K562 (cell line): Measurements from ENCODE around the gene SPATA3. TPM values are rescaled to one million over a fixed set of nuclear protein-coding genes. Genes with fewer than 3 reads are reported as not detected.

Experiments used
- ATAC-seq: fragments of 200-7000 bp; cut with Tn5 transposase; 3 replicates; pipeline ENCODE4 v1.9.1; 2020; ENCODE audit warnings: moderate library complexity
- BruUV-seq: library from RNA; stranded (reverse); fragments of 400-500 nt; replicated peaks from 2 replicates; lab custom pipeline; 2021; lab: Mats Ljungman, UMichigan
- CTCF ChIA-PET: fragments of 300-600 bp; formaldehyde crosslinking; extraction: SDS; loops from one replicate; lab custom pipeline; 2021; ENCODE audit warnings: low intra/inter-chr PET ratio; lab: Yijun Ruan, JAX
- POLR2A ChIA-PET: fragments of 300-600, 350-650 bp; sonication (Branson Sonifier 250); formaldehyde crosslinking; extraction: SDS; loops from one replicate; lab custom pipeline; 2021; ENCODE audit warnings: antibody characterized with exemption, inconsistent platforms; lab: Yijun Ruan, JAX
- DNase-seq, 4 experiments: peaks; one replicate each; pipeline versions ENCODE4 v3.0.0 to v3.0.0-alpha.2; 2011 to 2018; ENCODE audit warnings: low spot score in 3 of 4, mixed read lengths in 3 of 4; ENCODE audit errors: extremely low read depth in 1 of 4
- FAIRE-seq: peaks from 2 replicates; lab custom pipeline; 2011; peaks lifted over from hg19 to GRCh38; lab: Jason Lieb, UNC
- H2AFZ ChIP-seq: 2 replicates; pipeline ENCODE4 v1.6.0; 2011; ENCODE audit warnings: low read depth, low read length, control low read depth, inconsistent platforms
- H3K27ac ChIP-seq: fragments of 200-600 bp; 3 replicates; pipeline ENCODE4 v1.8.0; 2011; ENCODE audit warnings: low read depth, mild to moderate bottlenecking, control low read depth, inconsistent platforms, low read length, moderate library complexity, mixed read lengths; ENCODE audit errors: extremely low read depth
- H3K27me3 ChIP-seq, 2 experiments: fragments of 300-600 bp in 1 of 2; 2 replicates in 1 of 2; 3 replicates in 1 of 2; pipeline versions ENCODE4 v1.6.0 to v1.8.0; 2011; ENCODE audit warnings: inconsistent platforms in 2 of 2, low read length in 2 of 2, mild to moderate bottlenecking in 1 of 2, mixed read lengths in 1 of 2, moderate library complexity in 1 of 2; ENCODE audit not compliant: control insufficient read depth in 2 of 2, insufficient read depth in 2 of 2
- H3K36me3 ChIP-seq: fragments of 300-600 bp; 3 replicates; pipeline ENCODE4 v1.8.0; 2011; ENCODE audit warnings: mild to moderate bottlenecking, low read length, inconsistent platforms; ENCODE audit not compliant: control insufficient read depth, insufficient read depth
- H3K4me1 ChIP-seq, 2 experiments: fragments of 200-600 bp in 1 of 2; replicated peaks in 1 of 2; 2 replicates in 1 of 2; 3 replicates in 1 of 2; pipeline versions ENCODE4 v1.5.1 to v1.8.0; 2011; ENCODE audit warnings: inconsistent platforms in 2 of 2, low read length in 2 of 2, mild to moderate bottlenecking in 1 of 2, mixed read lengths in 1 of 2, moderate library complexity in 1 of 2; ENCODE audit not compliant: control insufficient read depth in 2 of 2, insufficient read depth in 2 of 2
- H3K4me2 ChIP-seq: 2 replicates; pipeline ENCODE4 v1.6.1; 2011; ENCODE audit warnings: low read length, control low read depth, inconsistent platforms, mixed read lengths; ENCODE audit not compliant: insufficient read depth
- H3K4me3 ChIP-seq: fragments of 200-600 bp; sonication (generic), shearing (Covaris generic); 2 replicates; pipeline ENCODE4 v1.5.1; 2016; ENCODE audit warnings: control low read depth, inconsistent platforms
- H3K79me2 ChIP-seq: fragments of 200-600 bp; 3 replicates; pipeline ENCODE4 v1.8.0; 2011; ENCODE audit warnings: low read length, inconsistent platforms; ENCODE audit not compliant: control insufficient read depth, insufficient read depth
- H3K9ac ChIP-seq, 2 experiments: 2 replicates each; pipeline versions ENCODE4 v1.6.0 to v1.6.1; 2011; ENCODE audit warnings: low read depth in 2 of 2, low read length in 2 of 2, control low read depth in 1 of 2, inconsistent platforms in 1 of 2, mild to moderate bottlenecking in 1 of 2, mixed read lengths in 1 of 2; ENCODE audit not compliant: insufficient read depth in 1 of 2
- H3K9me1 ChIP-seq: one replicate; pipeline ENCODE4 v1.6.0; 2011; ENCODE audit warnings: inconsistent platforms, mild to moderate bottlenecking, low read length, moderate library complexity; ENCODE audit not compliant: control insufficient read depth, insufficient read depth
- H3K9me3 ChIP-seq: replicated peaks from 2 replicates; pipeline ENCODE4 v1.5.1; 2011; ENCODE audit warnings: low read depth, low read length, inconsistent platforms; ENCODE audit not compliant: control insufficient read depth, insufficient read depth
- H4K20me1 ChIP-seq: replicated peaks from 2 replicates; pipeline ENCODE4 v1.6.1; 2011; ENCODE audit warnings: low read length, inconsistent platforms, mixed read lengths; ENCODE audit not compliant: control insufficient read depth, insufficient read depth
- CC2D1A ChIP-seq: fragments of 450-650 bp; IDR thresholded peaks from 2 replicates; pipeline ENCODE4 v1.6.1; 2017; ENCODE audit warnings: mild to moderate bottlenecking
- FOS ChIP-seq: IDR thresholded peaks from 3 replicates; pipeline ENCODE4 v1.6.1; 2011; ENCODE audit not compliant: insufficient read length; ENCODE audit errors: extremely low read depth
- GABPA ChIP-seq: fragments of 200-800 bp; sonication (Bioruptor generic); conservative IDR thresholded peaks from 2 replicates; pipeline ENCODE4 v1.6.1; 2016; ENCODE audit warnings: low read depth, missing genetic modification characterization, missing compliant biosample characterization
- HOMEZ ChIP-seq: fragments of 250-450 bp; sonication (Bioruptor Pico); IDR thresholded peaks from 2 replicates; pipeline ENCODE4 v1.4.0; 2020; ENCODE audit warnings: mild to moderate bottlenecking, moderate library complexity
- L3MBTL2 ChIP-seq: fragments of 450-650 bp; IDR thresholded peaks from 2 replicates; pipeline ENCODE4 v1.6.1; 2016; ENCODE audit warnings: mild to moderate bottlenecking, moderate library complexity
- LEF1 ChIP-seq: fragments of 450-650 bp; IDR thresholded peaks from 2 replicates; pipeline ENCODE4 v1.6.1; 2016; ENCODE audit warnings: mild to moderate bottlenecking
- PHB2 ChIP-seq: fragments of 450-650 bp; IDR thresholded peaks from 2 replicates; pipeline ENCODE4 v1.6.1; 2017; ENCODE audit warnings: low read depth
- POU5F1 ChIP-seq: fragments of 150-350 bp; IDR thresholded peaks from 2 replicates; pipeline ENCODE4 v1.6.1; 2014; ENCODE audit warnings: borderline replicate concordance, low read length, low read depth, mild to moderate bottlenecking; ENCODE audit not compliant: partially characterized antibody
- RUNX1 ChIP-seq: sonication (generic); IDR thresholded peaks from 2 replicates; pipeline ENCODE4 v1.6.1; 2016; ENCODE audit warnings: antibody characterized with exemption, low read depth
- ZBTB5 ChIP-seq: fragments of 450-650 bp; IDR thresholded peaks from 2 replicates; pipeline ENCODE4 v1.6.1; 2017; ENCODE audit warnings: antibody characterized with exemption
- ZSCAN32 ChIP-seq: fragments of 450-650 bp; formaldehyde crosslinking; IDR thresholded peaks from 2 replicates; pipeline ENCODE4 v1.4.0; 2020; ENCODE audit warnings: mild to moderate bottlenecking, moderate library complexity
- WGBS: fragments of 100-300 bp; shearing (Covaris generic); methylation state at CpG from one replicate; pipeline ENCODE4 v1.1.6; 2016; ENCODE audit warnings: low coverage, mixed read lengths; ENCODE audit not compliant: insufficient coverage; ENCODE audit errors: missing lambda C conversion rate; 5-methylcytosine and 5-hydroxymethylcytosine counted together
- in situ Hi-C: fragments of 300-500 bp; cut with MboI; formaldehyde crosslinking; loops from 4 replicates; pipeline ENCODE4 v1.15.0; 2018; ENCODE audit warnings: inconsistent platforms, mixed read lengths
- intact Hi-C: fragments of 100-400 bp; cut with micrococcal nuclease; formaldehyde crosslinking; loops from 2 replicates; pipeline ENCODE4 v1.14.2; 2022
- polyA plus RNA-seq, 8 experiments: library from polyadenylated mRNA; depleted of rRNA in 4 of 8; stranded (reverse) in 5 of 8; unstranded in 3 of 8; fragments of >200 nt; fragmentation: Nextera tagmentation in 2 of 8; fragmentation: Illumina TruSeq in 1 of 8; extraction: Ambion mirVana in 2 of 8; extraction: Trizol in 1 of 8; gene quantifications; 2 replicates each; pipeline versions ENCODE4 v1.2.1 to v1.2.3, GENCODE V29; 2011 to 2014; ENCODE audit warnings: inconsistent platforms in 1 of 8, missing spikeins in 1 of 8
- total RNA-seq, 7 experiments: library from RNA; depleted of rRNA in 6 of 7; stranded (reverse); fragments of >200 nt in 6 of 7; fragmentation: Illumina TruSeq in 2 of 7; extraction: Trizol in 2 of 7; gene quantifications; 2 replicates each; pipeline versions ENCODE4 v1.2.1 to v1.2.3, GENCODE V29; 2011 to 2021; ENCODE audit warnings: low replicate concordance in 1 of 7

Gene SPATA3
- total and polyA plus RNA-seq, 9 of the 15 experiments (the other 6 are each of a cell fraction or from before 2014, with no cell fraction given), result not detected

GRCh38 chr2:230998882-230999281 lies 3.0 kb downstream of the SPATA3 start (continued):
- TF ChIP-seq ZBTB5 (no peak), FOS (no peak), RUNX1 (no peak), L3MBTL2 (no peak), HOMEZ (CRISPR knock-in tag) (no peak), GABPA (no peak), CC2D1A (no peak), PHB2 (no peak), LEF1 (no peak), ZSCAN32 (CRISPR knock-in tag) (no peak)

GRCh38 chr2:230999477-230999876 lies 3.6 kb downstream of the SPATA3 start:
- in situ Hi-C loops, result no loop called here
- TF ChIP-seq POU5F1, result no peak

More at GRCh38 chr2:230999477-230999876, 3.6 kb downstream of the SPATA3 start:
- Histone ChIP-seq H3K36me3 (no peaks in the 10 kb centered on the region), H4K20me1 (no peaks in the 10 kb centered on the region), H3K9me1 (no peaks in the 10 kb centered on the region), H3K4me2 (no peak overlapping the region), H3K4me3 (no peak overlapping the region), H3K27me3 (peaks cover 10 to 47% of the 10 kb centered on the region in 2 experiments; a peak in 3 of 5 replicates), H3K9me3 (no peaks in the 10 kb centered on the region), H2AFZ (no peak overlapping the region), H3K27ac (no peak overlapping the region), H3K79me2 (no peaks in the 10 kb centered on the region), H3K9ac (no peak overlapping the region), H3K4me1 (no peaks in the 10 kb centered on the region)
- ChIA-PET POLR2A (no interaction called here), CTCF (no interaction called here)
- DNase-seq, result no peak
- no peak for FAIRE-seq
- intact Hi-C loops, result no loop called here
- no TSS peak for BruUV-seq
- no peak for ATAC-seq
- 0% methylated on average over 4 of the region's 4 CpGs for WGBS
